CD4-positive, CD25-positive, alpha-beta regulatory T cell (primary cell): ENCODE measurements around the gene KDM2B. TPM values are rescaled to one million over a fixed set of nuclear protein-coding genes. Genes with fewer than 3 reads are reported as not detected.

Experiments used
- ATAC-seq, 2 donors: fragments of 150-1000 bp; cut with Tn5 transposase; one replicate each; pipeline ENCODE4 v1.10.0; 2021; ENCODE audit warnings: low read depth in 2 of 2, moderate number of reproducible peaks in 2 of 2, moderate library complexity in 1 of 2
- DNase-seq, 3 donors: peaks; one replicate each; pipeline versions ENCODE4 v3.0.0 to v3.0.0-alpha.2; 2012 to 2022; ENCODE audit warnings: mixed read lengths in 1 of 3
- H3K27ac ChIP-seq: one replicate; pipeline ENCODE4 v1.7.0; 2013; ENCODE audit warnings: mild to moderate bottlenecking, low read length; ENCODE audit not compliant: insufficient read depth, poor library complexity, severe bottlenecking
- H3K27me3 ChIP-seq: one replicate; pipeline ENCODE4 v1.7.0; 2013; ENCODE audit warnings: low read length; ENCODE audit not compliant: control insufficient read depth, insufficient read depth
- H3K36me3 ChIP-seq: one replicate; pipeline ENCODE4 v1.7.0; 2013; ENCODE audit warnings: mild to moderate bottlenecking, low read length, moderate library complexity; ENCODE audit not compliant: control insufficient read depth, insufficient read depth
- H3K4me1 ChIP-seq: 2 replicates; pipeline ENCODE4 v1.7.0; 2013; ENCODE audit warnings: mild to moderate bottlenecking, low read length; ENCODE audit not compliant: insufficient read depth, control insufficient read depth, poor library complexity, severe bottlenecking
- H3K4me3 ChIP-seq: one replicate; pipeline ENCODE4 v1.7.0; 2013; ENCODE audit warnings: low read depth, mild to moderate bottlenecking, low read length, moderate library complexity
- H3K9me3 ChIP-seq, 2 experiments: 1 replicate in 1 of 2; 2 replicates in 1 of 2; pipeline ENCODE4 v1.7.0; 2013; ENCODE audit warnings: low read length in 2 of 2, mild to moderate bottlenecking in 1 of 2, moderate library complexity in 1 of 2; ENCODE audit not compliant: control insufficient read depth in 2 of 2
- H3K27ac Mint-ChIP-seq, 3 donors: one replicate each; pipeline ENCODE4 v1.8.0; 2020 to 2022; ENCODE audit warnings: mild to moderate bottlenecking in 3 of 3, mixed read lengths in 3 of 3, moderate library complexity in 2 of 3
- H3K27me3 Mint-ChIP-seq: one replicate; pipeline ENCODE4 v1.8.0; 2022; ENCODE audit warnings: mild to moderate bottlenecking, mixed read lengths
- H3K36me3 Mint-ChIP-seq: one replicate; pipeline ENCODE4 v1.8.0; 2020; ENCODE audit warnings: mixed read lengths
- H3K4me1 Mint-ChIP-seq, 4 donors: one replicate each; pipeline ENCODE4 v1.8.0; 2020 to 2022; ENCODE audit warnings: mixed read lengths in 4 of 4, mild to moderate bottlenecking in 1 of 4
- H3K4me3 Mint-ChIP-seq, 4 donors: one replicate each; pipeline ENCODE4 v1.8.0; 2020 to 2022; ENCODE audit warnings: mild to moderate bottlenecking in 4 of 4, mixed read lengths in 4 of 4, moderate library complexity in 3 of 4
- H3K9me3 Mint-ChIP-seq, 7 donors: one replicate each; pipeline ENCODE4 v1.8.0; 2020 to 2022; ENCODE audit warnings: mixed read lengths in 7 of 7, mild to moderate bottlenecking in 3 of 7, moderate library complexity in 2 of 7
- polyA plus RNA-seq, 4 donors: library from polyadenylated mRNA; unstranded; fragments of 300-500 nt; fragmentation: Illumina TruSeq; gene quantifications; one replicate each; pipeline ENCODE4 v1.2.3, GENCODE V29; 2021
- total RNA-seq: library from RNA; stranded (reverse); gene quantifications from one replicate; pipeline ENCODE4 v1.2.3, GENCODE V29; 2022

Gene KDM2B
- total and polyA plus RNA-seq, 5 donors from 2014 or later: 9.4 to 128 (median 11.5) TPM

DNA sequence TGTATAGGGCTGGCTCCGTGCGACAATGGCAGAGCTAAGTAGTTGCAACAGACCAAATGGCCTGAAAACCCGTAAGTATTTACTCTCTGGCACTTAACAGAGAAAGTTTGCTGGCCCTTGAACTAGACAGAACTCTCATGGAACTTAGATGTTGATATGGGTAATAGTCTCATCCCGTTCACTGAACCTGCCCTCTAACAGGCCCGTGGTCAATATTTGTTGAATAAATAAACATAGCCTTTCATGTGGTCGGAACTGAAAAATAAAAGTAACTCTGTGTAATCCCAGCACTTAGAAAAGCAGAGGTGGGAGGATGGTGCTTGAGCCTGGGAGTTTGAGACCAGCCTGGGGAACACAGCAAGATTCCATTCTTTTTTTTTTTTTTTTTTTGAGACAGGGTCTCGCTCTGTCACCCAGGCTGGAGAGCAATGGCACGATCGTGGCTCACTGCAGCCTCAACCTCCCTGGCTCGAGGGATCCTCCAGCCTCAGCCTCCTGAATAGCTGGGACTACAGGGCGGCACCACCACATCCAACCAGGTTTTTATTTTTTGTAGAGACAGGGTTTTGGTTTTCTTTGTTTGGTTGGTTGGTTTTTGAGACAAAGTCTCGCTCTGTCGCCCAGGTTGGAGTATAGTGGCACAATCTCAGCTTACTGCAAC lies 29.7 kb downstream of the KDM2B start:
- peaks cover 8% of the 10 kb centered on the region for H3K36me3 Mint-ChIP-seq
- H3K4me1 Mint-ChIP-seq: peaks cover 0 to 4% (median 0%) of the 10 kb centered on the region in 4 donors
- H3K27ac Mint-ChIP-seq: peak overlapping the region in 1 of 3 donors; percentile 62
- Histone ChIP-seq H3K27ac (no peak overlapping the region), H3K36me3 (peaks cover 22% of the 10 kb centered on the region), H3K27me3 (no peaks in the 10 kb centered on the region), H3K9me3 (no peaks in the 10 kb centered on the region), H3K4me3 (no peak overlapping the region), H3K4me1 (no peaks in the 10 kb centered on the region)
- DNase-seq (no peak), ATAC-seq (no peak)
- H3K9me3 Mint-ChIP-seq: no peaks in the 10 kb centered on the region
- H3K27me3 Mint-ChIP-seq: no peaks in the 10 kb centered on the region
- no peak overlapping the region for H3K4me3 Mint-ChIP-seq

DNA sequence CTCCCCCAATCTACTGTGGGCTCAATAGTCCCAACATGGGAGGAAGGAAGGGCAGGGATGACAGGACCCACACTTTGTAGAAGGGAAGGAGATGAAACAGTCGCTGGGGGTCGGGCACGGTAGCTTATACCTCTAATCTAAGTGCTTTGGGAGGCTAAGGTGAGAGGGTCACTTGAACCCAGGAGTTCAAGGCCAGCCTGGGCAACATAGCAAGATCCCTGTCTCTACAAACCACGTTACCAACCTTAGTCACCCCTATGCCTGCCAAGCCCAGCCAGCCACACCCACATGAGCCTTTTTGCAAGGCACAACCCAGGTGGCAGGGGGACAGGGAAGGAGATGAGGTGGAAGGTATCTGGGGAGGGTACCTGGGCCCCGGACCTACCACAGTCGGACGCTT lies 31.7 kb downstream of the KDM2B start:
- no peaks in the 10 kb centered on the region for H3K27me3 ChIP-seq
- Mint-ChIP-seq H3K4me3 (no peak overlapping the region), H3K27me3 (no peaks in the 10 kb centered on the region), H3K9me3 (no peaks in the 10 kb centered on the region), H3K4me1 (peaks cover 0 to 4% (median 0%) of the 10 kb centered on the region in 4 donors), H3K36me3 (peaks cover 11% of the 10 kb centered on the region), H3K27ac (no peak overlapping the region)
- H3K4me3 ChIP-seq: no peak overlapping the region
- H3K27ac ChIP-seq: no peak overlapping the region
- H3K36me3 ChIP-seq: peaks cover 22% of the 10 kb centered on the region
- DNase-seq (no peak), ATAC-seq (no peak)
- H3K9me3 ChIP-seq: no peaks in the 10 kb centered on the region
- no peaks in the 10 kb centered on the region for H3K4me1 ChIP-seq

DNA sequence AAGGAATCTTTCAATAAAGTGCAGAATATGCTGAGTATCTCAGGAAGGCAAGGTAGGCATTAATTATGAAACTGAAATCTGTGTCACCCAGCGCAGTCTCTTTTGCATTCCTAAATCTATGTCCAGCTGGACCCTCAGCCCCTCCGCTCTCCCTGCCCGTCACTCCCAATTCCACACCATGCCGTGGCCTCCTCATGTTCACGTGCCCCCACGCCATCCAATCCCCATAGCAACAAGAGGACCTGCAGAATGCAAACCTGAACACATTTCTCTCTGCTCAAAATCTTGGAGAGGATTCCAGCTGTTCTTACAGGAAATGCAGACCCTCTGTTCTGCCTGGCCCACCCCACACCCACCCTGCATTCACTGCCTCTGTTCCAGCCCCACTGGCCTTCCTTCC lies 35.3 kb downstream of the KDM2B start:
- H3K36me3 Mint-ChIP-seq: peaks cover 16% of the 10 kb centered on the region
- Histone ChIP-seq H3K27ac (no peak overlapping the region), H3K9me3 (no peaks in the 10 kb centered on the region), H3K4me1 (no peaks in the 10 kb centered on the region), H3K4me3 (no peak overlapping the region), H3K36me3 (peaks cover 27% of the 10 kb centered on the region), H3K27me3 (no peaks in the 10 kb centered on the region)
- H3K4me1 Mint-ChIP-seq: peaks cover 0 to 5% (median 1%) of the 10 kb centered on the region in 4 donors
- no peak overlapping the region for H3K4me3 Mint-ChIP-seq
- H3K9me3 Mint-ChIP-seq: no peaks in the 10 kb centered on the region
- no peaks in the 10 kb centered on the region for H3K27me3 Mint-ChIP-seq
- ATAC-seq (no peak), DNase-seq (no peak)
- no peak overlapping the region for H3K27ac Mint-ChIP-seq

DNA sequence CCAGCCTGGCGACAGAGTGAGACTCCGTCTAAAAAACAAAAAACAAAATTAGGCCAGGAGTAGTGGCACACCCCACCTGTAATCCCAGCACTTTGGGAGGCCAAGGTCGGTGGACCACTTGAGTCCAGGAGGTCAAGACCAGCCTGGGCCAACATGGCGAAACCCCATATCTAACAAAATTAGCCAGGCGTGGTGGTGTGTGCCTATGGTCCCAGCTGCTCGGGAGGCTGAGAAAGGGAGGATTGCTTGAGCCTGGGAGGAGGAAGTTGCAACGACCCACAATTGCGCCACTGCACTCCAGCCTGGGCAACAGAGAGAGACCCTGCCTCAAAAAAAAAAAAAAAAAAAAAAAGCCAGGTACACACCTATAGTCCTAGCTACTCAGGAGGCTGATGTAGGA lies 37.0 kb downstream of the KDM2B start:
- Histone ChIP-seq H3K4me1 (peaks cover 2% of the 10 kb centered on the region), H3K36me3 (peaks cover 22% of the 10 kb centered on the region), H3K27ac (no peak overlapping the region), H3K4me3 (no peak overlapping the region), H3K9me3 (no peaks in the 10 kb centered on the region), H3K27me3 (no peaks in the 10 kb centered on the region)
- Mint-ChIP-seq H3K9me3 (no peaks in the 10 kb centered on the region), H3K27ac (no peak overlapping the region), H3K4me1 (peaks cover 0 to 11% (median 7%) of the 10 kb centered on the region in 4 donors), H3K36me3 (peaks cover 18% of the 10 kb centered on the region), H3K27me3 (no peaks in the 10 kb centered on the region), H3K4me3 (no peak overlapping the region)
- ATAC-seq (no peak), DNase-seq (no peak)

DNA sequence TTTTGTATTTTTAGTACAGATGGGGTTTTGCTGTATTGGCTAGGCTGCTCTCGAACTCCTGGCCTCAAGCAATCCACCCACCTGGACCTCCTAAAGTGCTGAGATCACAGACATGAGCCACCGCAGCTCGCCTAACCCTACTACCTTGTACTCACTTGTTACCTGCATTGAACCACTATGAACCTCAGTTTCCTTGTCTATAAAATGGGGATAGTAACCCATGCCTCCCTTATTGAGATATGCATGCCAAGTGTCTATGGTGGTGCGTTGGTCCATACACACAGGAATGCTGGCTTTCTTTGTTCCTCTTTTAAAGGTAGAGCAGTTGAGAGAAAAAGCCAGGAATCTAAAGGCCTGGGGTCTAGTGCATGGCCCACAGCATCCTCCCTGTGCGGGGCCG lies 40.9 kb downstream of the KDM2B start:
- peaks cover 32% of the 10 kb centered on the region for H3K4me1 ChIP-seq
- Mint-ChIP-seq H3K4me3 (peak overlapping the region in 3 of 4 donors; percentile 15 to 98 (median 68)), H3K27ac (peak overlapping the region in 1 of 3 donors; percentile 38), H3K27me3 (peaks cover 4% of the 10 kb centered on the region), H3K4me1 (peaks cover 11 to 38% (median 27%) of the 10 kb centered on the region in 4 donors), H3K36me3 (peaks cover 8% of the 10 kb centered on the region), H3K9me3 (no peaks in the 10 kb centered on the region)
- no peaks in the 10 kb centered on the region for H3K9me3 ChIP-seq
- no peak overlapping the region for H3K4me3 ChIP-seq
- H3K27me3 ChIP-seq: no peaks in the 10 kb centered on the region
- H3K36me3 ChIP-seq: peaks cover 5% of the 10 kb centered on the region
- DNase-seq (no peak), ATAC-seq (no peak)
- H3K27ac ChIP-seq: no peak overlapping the region

DNA sequence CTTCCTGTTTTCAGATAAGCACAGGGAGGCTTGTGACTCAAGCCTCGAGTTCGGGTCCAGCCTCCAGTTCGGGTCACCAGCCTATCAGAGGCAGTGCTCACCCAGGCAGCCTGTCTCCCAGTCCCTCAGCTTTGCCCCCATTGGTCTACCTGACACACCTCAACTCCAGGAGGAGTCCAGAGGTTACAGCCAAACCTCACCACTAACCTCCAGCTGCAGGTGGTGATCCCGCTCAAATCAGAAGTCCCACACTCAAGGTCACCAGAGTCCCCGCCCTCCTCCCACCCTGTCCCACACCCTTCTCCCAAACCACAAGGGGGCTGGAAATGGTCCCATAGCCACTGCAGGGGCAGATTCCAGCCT lies 42.1 kb downstream of the KDM2B start:
- Mint-ChIP-seq H3K36me3 (peaks cover 8% of the 10 kb centered on the region), H3K4me3 (peak overlapping the region; percentile 86 to 98 (median 90)), H3K27me3 (peaks cover 4% of the 10 kb centered on the region), H3K9me3 (no peaks in the 10 kb centered on the region), H3K27ac (peak overlapping the region; percentile 63 to 93 (median 81)), H3K4me1 (peaks cover 17 to 46% (median 33%) of the 10 kb centered on the region in 4 donors)
- H3K27ac ChIP-seq: peak overlapping the region; percentile 93
- no peaks in the 10 kb centered on the region for H3K27me3 ChIP-seq
- peaks cover 41% of the 10 kb centered on the region for H3K4me1 ChIP-seq
- peak in 1 of 3 donors; percentile 20 for DNase-seq
- peaks cover 6% of the 10 kb centered on the region for H3K36me3 ChIP-seq
- H3K4me3 ChIP-seq: peak overlapping the region; percentile 64
- no peaks in the 10 kb centered on the region for H3K9me3 ChIP-seq
- no peak for ATAC-seq

DNA sequence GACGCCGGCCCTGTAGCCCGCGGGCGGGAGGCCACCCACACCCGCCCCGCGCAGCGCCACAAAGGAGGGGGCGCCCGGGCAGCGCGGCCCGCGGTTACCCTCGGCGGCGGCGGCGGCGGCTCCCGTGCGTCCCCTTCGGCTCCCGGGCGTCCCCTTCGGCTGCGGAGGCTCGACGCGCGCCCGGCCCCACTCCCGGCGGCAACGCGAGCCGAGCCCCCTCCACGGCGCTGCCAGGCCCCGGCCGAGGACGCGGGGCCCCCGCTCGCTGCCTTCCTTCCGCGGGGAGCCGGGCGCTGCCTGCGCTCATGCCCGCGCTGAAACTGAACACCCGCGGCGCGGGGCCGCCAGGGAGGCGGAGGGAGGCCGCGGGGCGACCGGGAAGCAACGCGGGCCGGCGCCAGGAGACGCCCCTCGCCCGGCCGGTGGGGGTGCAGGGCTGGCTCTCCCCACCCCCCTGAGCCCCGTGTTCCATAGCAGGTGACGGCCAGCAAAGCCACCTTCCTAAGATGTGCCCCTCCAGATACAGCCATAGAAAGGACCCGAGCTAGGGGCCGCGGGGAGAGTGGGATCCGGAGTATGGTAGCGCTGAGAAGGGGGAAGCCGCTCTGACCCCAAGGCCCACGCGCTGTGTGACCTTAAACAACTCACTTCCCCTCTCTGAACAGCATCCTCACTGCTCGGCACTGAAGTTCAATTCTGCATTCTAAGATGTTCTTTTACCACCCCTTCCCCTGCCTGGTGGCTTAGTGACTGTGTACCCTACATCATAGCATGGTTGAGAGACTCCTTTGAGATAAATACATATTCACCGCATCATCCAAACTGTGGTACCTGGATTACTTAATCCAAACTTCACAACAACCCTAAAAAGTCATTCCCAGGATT lies 42.8 kb downstream of the KDM2B start:
- Histone ChIP-seq H3K9me3 (no peaks in the 10 kb centered on the region), H3K4me1 (peaks cover 41% of the 10 kb centered on the region), H3K27ac (peak overlapping the region; percentile 93), H3K36me3 (peaks cover 11% of the 10 kb centered on the region), H3K4me3 (peak overlapping the region; percentile 64), H3K27me3 (no peaks in the 10 kb centered on the region)
- peaks cover 12% of the 10 kb centered on the region for H3K36me3 Mint-ChIP-seq
- H3K9me3 Mint-ChIP-seq: no peaks in the 10 kb centered on the region
- peak in 2 of 3 donors; percentile 32 to 55 for DNase-seq
- H3K4me3 Mint-ChIP-seq: peak overlapping the region; percentile 86 to 98 (median 90)
- peaks cover 17 to 48% (median 38%) of the 10 kb centered on the region in 4 donors for H3K4me1 Mint-ChIP-seq
- H3K27ac Mint-ChIP-seq: peak overlapping the region; percentile 81 to 93 (median 93)
- ATAC-seq: no peak
- H3K27me3 Mint-ChIP-seq: peaks cover 4% of the 10 kb centered on the region
